Endometrial microvascular endothelial cells (primary cell): ENCODE data around the gene OPA3. TPM values are rescaled to one million over a fixed set of nuclear protein-coding genes. Genes with fewer than 3 reads are reported as not detected.
"Not testable (repeated sequence)": the region's sequence is repeated elsewhere in the genome, so short reads cannot be mapped to it uniquely, and the experiment has no call there.

ENCODE experiments used
- in situ Hi-C: cut with HindIII; loops from 2 replicates; pipeline ENCODE4 v1.10.0; 2017; ENCODE audit warnings: low sequenced_read_pairs, low pct_unique_long_range_greater_than_20kb; ENCODE audit errors: inconsistent ontology term
- total RNA-seq: library from RNA; depleted of rRNA; stranded (reverse); fragments of >200 nt; gene quantifications from one replicate; pipeline ENCODE4 v1.2.3, GENCODE V29; 2015; ENCODE audit errors: inconsistent ontology term

OPA3 gene
- total RNA-seq, 1 donor from 2014 or later, result 10.6 TPM

DNA sequence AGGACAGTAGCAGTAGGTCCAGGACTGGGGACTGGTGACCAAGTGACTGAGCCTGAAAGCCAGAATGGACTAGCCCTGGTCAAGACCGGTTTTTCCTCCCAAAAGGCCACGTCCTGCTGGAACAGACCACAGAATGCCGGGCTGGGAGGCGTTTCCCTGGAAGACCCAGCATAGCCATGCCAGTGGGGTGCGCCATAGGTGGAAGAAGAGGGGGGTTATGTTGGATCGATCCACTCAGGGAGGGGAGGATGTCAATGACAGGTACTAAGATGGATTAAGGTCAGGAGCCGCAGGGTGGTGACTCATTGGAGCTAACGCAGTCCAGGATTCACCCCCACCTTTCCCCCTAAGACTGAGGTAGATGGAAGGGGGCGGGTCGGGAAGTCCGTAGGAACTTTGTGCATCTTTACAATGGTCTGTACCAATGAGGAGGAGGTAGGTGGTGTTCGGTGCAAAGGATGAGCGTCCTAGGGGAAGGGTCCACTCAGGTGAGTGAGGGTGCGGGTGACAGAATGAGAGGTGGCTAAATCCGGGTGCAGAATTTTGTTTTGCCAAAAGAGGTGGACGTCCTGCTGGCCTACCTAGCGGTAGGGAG, 56.4 kb downstream of the OPA3 start:
- in situ Hi-C loops, result no loop called here

GRCh38 chr19:45527731-45528130, 56.9 kb downstream of the OPA3 start:
- in situ Hi-C loops, result no loop called here

- in situ Hi-C loops, result no loop called here
Measured at GRCh38 chr19:45526971-45527370, 57.6 kb downstream of the OPA3 start.

GRCh38 chr19:45526143-45526542, 58.5 kb downstream of the OPA3 start:
- in situ Hi-C loops, result no loop called here

DNA sequence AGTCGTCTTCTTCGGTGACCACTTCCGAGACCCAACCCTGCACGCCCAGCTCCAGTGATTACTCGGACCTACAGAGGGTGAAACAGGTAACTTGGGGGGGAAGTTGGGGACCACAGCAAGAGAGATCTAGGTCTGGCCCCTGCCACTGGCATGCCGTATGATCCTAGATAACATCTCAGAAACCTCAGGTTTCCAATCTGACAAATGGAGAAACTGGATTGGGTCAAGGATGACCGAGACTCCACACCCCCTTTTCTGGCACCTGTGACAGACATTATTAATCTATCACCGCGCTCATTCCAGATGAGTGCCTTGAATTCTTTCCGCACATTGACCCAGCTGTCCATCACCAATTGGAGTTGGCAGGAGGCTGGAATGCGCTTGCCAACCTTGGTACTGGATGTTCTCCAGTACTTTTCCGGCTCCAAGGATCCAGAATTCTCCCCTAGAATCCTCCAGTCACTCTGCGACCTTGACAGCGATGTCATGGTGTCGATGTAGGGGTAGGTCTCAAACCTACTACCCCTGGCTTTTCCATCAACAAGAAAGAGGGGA, 60.0 kb downstream of the OPA3 start:
- in situ Hi-C loops, result no loop called here

GRCh38 chr19:45523642-45524256, 60.9 kb downstream of the OPA3 start:
- in situ Hi-C loops, result no loop called here

DNA sequence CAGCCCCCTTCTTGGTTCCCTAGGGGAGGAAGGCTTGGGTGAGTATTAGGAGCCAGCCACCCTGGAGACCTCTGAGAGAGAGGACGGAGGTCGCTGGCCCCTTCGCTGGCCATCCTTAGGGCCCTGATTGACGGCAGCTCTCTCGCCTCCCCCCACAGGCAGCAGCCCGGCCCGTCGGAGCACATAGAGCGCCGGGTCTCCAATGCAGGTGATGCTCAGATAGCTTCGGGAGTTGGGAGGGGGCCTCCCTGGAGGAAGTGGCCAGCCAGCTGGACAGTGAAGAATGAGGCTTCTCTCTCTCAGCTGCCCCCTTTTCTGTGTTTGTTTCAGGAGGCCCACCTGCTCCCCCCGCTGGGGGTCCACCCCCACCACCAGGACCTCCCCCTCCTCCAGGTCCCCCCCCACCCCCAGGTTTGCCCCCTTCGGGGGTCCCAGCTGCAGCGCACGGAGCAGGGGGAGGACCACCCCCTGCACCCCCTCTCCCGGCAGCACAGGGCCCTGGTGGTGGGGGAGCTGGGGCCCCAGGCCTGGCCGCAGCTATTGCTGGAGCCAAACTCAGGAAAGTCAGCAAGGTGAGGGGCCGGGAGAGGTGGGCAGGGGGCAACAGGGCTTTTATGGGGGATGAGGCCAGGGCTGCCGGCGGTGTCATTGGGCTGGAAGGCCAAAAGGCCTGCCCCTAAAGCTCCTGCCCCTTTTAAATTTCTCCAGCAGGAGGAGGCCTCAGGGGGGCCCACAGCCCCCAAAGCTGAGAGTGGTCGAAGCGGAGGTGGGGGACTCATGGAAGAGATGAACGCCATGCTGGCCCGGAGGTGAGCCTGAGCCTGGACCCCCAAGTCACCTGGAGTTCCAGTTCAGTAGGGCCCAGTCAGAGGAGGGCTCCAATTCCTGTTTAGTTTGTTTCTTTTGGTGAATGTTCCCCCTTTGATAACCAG, 62.3 kb downstream of the OPA3 start:
- in situ Hi-C loops, result no loop called here

DNA sequence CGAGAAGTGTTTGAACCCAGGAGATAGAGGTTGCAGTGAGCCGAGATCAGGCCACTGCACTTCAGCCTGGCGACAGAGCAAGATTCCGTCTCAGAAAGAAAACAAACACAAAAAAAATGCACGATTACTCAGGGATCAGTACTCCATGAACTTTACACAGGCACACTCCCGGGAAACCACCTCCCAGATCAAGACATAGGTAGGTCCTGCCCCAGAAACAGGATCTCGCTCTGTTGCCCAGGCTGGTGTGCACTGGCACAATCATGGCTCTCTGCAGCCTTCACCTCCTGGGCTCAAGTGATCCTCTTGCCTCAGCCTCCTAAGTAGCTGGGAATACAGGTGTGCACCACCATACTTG, 66.2 kb downstream of the OPA3 start:
- in situ Hi-C loops, result no loop called here

GRCh38 chr19:45517641-45518468, 66.7 kb downstream of the OPA3 start:
- in situ Hi-C loops, result no loop called here

DNA sequence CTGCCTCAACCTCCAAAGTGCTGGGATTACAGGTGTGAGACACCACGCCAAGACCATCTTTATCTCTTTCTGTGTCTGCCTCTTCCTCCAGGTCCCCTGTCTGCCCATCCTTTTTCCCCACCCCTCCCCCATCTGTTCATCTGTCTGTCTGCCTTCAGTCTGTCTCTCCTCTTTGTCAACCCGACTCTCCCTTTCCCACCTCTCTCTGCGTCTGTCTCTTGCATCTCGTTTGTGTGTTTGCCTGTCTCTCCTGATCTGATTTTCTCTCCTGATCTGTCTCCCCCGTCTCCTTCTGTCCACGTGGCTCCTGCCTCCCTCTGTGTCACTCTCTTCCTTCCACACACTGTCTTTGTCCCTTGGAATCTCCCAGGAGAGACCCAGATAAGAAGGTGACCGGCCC, 67.4 kb downstream of the OPA3 start:
- in situ Hi-C loops, result no loop called here

- in situ Hi-C loops, result no loop called here
Measured at GRCh38 chr19:45515807-45516401, 68.7 kb downstream of the OPA3 start.

GRCh38 chr19:45515081-45515624, 69.4 kb downstream of the OPA3 start:
- in situ Hi-C loops, result no loop called here

GRCh38 chr19:45514376-45515051, 70.1 kb downstream of the OPA3 start:
- in situ Hi-C loops, result no loop called here

DNA sequence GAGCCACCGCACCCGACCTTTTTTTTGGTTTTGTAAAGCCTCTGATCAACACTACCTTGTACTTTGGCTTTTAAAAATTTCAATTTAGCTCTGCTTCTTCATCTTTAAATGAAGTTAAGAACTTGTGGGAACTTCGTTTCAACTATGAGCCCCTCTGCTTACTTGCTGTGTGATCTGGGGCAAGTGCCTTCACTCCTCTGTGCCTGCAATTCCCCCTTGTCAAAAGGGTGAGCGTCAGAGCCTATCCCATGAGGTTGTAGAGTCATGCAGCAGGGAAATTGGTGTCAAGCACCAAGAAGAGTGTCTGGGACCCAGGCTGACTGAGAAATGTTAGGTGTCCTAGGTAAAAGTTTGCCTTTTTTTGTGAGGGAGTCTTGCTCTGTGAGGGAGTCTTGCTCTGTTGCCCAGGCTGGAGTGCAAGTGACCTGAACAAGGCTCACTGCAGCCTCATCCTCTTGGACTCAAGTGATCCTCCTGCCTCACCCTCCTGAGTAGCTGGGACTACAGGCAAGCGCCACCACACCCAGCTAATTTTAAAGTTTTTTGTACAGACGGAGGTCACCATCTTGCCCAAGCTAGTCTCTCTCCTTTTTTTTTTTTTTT, 71.6 kb downstream of the OPA3 start:
- in situ Hi-C loops, result no loop called here

GRCh38 chr19:45511074-45511473, 73.5 kb downstream of the OPA3 start:
- in situ Hi-C loops, result no loop called here

GRCh38 chr19:45510352-45510751, 74.2 kb downstream of the OPA3 start:
- in situ Hi-C loops, result not testable (repeated sequence)

DNA sequence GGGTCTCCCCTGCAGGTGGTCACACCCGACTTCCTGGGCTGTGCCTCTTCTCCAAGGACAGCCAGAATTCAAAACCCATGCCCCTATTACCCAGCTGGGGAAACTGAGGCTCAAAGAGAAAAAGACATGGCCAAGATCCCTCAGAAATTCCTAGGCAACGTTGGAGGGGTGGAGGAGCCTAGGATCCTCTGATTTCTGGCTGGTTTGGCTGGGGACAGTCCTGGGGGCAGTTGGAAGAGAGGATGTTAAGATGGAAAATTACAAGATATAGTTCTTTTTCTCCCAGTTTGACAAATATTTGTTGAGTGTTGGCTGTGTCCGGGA, 74.9 kb downstream of the OPA3 start:
- in situ Hi-C loops, result no loop called here
